Renal pelvis (tissue), 4 donors: ENCODE data around the gene SLC36A3. TPM values are rescaled to one million over a fixed set of nuclear protein-coding genes. Genes with fewer than 3 reads are reported as not detected.
"Not testable (repeated sequence)": the region's sequence is repeated elsewhere in the genome, so short reads cannot be mapped to it uniquely, and the experiment has no call there.

Experiments used
- DNase-seq: peaks from one replicate; pipeline ENCODE4 v3.0.0-alpha.2; 2013
- polyA plus RNA-seq, 3 donors: library from polyadenylated mRNA; unstranded; fragments of 120-200 nt; gene quantifications; one replicate each; pipeline ENCODE4 v1.2.1, GENCODE V29; 2013; ENCODE audit not compliant: insufficient read length in 3 of 3

The SLC36A3 gene
- polyA plus RNA-seq, 3 donors: not detected

DNA sequence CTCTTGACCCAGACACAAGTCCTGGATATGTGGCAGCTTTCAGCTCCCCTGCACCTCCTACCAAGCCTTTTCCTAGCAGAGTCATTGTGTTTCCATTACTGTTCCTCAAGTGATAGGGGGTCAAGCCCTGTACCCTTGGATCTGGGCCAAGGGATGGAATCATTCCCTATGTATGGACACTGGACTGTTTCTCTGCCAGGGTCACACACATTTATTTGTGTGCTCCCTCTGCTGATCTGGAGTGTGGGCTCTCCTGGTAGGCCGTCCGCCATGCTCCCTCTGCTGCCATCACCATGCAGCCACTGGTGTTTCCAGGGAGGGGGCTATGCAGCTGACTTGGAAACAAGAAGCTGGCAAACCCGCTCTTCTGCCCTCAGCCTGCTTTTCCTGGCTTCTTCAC lies 41.0 kb downstream of the SLC36A3 start:
- DNase-seq: no peak

DNA sequence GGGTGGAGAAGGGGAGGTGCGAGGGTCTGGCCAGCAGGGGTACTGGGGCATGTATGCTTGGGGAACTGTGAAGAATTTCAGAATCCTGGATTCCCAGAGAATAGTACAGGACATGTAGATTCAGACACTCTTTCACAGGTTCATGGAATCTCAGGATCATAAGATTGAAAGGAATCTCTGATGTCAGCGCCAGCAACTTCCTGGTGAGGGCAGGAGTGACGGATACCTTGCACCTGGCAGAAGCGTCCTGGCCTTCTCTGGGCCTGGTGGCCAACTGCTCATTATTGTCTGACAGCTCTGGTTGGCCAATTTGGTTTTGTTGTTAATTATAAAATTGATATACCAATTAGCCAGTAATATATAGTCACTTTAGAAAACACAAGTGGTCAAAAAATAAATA lies 43.6 kb downstream of the SLC36A3 start:
- no peak for DNase-seq

DNA sequence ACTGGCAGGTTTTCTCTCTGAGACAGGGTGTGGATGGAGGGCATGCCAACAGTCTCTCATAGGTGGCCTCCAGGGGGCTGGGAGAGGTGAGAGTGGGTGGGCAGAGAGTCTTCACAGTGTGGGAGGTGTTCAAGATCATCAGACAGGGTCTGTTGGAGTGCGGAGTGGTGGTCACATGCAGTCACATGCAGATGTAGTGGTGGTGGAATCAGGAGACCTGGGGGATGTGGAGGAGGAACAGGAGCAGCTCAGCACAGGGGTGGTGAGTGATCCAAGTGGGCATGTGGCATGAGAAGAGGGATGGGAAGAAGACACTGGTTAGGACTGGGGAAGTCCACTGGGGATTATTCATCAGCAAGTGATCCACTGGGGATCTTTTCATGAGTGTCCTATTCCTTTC lies 44.8 kb downstream of the SLC36A3 start:
- DNase-seq: no peak

DNA sequence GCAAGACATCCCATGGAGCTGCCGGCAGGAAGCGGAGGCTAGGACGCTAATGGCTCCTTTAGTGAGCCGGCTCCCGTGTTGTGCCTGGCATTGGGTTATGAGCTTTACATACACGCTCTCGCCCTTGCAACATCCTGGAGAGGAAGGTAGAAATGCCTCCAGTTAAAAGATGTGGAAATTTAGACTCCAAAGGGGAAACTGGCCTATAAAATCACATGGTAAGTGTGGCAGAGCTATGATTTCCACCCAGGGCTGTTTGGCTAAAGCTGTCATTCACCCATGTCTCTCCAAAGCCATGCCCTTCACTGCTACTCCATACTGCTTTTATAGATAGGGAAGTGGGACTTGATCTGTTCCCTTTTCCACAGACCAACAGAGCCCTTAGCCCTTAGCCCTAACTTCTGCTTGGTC lies 45.4 kb downstream of the SLC36A3 start:
- DNase-seq: no peak

DNA sequence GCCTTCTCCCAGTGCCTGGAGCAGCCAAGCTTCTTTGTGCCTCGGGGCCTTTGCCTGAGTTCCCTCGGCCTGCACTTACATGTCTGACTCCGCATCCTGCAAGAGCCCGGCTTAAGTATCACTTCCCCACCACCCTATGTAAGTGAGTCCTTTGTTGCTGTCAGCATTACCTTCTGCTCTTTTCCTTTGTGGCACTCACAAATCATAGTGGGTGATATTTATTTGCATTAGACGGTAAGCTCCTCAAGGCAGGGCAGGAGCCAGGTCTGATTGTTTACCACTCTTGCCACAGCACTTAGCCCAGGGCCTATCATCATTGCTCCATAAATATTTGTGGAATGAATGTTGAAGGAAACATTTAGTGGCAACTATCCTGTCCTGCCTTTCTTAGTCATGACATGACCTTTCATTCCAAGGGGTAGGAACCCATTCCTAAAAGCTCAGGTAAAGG lies 45.8 kb downstream of the SLC36A3 start:
- no peak for DNase-seq

DNA sequence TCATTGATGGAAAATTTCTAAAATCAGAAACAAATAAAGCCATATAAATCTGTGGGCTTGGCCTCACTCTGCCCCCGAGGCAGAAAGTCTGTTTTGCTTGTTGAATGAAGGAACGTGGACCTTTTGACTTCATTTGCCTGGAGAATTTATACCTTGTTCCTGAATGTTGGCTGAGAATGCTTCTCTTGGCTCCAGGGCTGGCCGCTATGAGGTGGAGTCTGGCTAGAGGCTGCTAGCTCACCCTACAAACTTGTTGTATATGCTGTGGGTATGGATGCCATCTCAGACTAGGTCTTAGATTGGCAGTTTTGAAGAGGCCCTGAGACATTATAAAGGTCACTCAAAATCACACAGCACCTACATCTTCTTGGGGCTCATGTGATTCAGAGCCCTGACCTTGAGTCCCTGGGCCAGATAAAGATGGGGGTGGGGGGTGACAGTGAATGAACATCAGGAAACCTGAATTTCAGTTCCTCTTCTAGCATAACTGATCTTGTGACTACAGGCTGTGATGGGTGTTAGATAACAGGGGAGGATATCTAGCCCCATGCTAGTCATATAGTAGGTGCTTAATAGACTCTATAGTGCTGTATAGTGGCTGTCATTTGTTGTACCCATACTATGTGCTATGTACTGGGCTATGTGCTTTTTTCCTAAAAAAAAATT lies 47.8 kb downstream of the SLC36A3 start:
- no peak for DNase-seq

DNA sequence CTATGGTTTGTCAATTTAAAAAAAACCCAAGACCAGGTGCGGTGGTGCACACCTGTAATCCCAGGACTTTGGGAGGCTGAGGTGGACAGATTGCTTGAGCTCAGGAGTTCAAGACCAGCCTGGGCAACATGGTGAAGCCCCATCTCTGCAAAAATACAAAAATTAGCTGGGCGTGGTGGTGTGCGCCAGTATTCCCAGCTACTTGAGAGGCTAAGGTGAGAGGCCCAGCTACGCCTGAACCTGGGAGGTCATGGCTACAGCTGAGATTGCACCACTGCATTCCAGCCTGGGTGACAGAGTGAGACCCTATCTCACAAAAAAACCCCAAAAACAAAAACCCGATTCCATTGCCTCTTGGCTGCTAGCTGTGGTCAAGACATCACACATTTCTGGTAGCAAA lies 48.6 kb downstream of the SLC36A3 start:
- not testable (repeated sequence) for DNase-seq

DNA sequence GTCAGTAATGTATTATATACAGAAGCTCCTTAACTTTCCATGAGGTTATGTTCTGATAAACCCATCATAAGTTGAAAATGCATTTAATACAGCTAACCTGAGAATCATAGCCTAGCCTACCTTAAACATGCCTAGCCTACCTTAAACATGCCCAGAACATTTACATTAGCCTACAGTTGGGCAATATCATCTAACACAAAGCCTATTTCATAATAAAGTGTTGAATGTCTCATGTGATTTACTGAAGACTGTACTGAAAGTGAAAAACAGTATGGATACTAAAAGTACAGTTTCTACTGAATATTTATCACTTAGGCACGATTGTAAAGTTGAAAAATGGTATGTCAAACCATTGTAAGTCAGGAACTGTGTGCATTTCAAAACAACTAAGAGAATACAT lies 49.0 kb downstream of the SLC36A3 start:
- DNase-seq: no peak

DNA sequence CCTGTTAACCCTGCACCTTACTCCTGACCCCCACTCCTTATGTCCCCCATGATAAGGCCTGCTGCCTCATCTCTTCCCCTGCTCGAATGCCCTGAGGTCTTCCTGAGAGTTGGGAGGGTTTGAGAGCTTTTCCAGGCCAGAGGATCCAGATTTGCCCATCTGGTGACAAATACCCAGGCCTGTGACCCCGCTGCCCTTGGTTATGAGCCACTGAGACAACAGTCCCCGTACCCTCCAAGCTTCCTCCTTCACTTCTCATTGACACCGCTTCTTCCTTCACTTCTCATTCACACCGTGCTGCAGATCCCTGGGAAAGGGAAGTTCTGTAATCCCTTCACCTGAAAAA lies 50.0 kb downstream of the SLC36A3 start:
- no peak for DNase-seq

DNA sequence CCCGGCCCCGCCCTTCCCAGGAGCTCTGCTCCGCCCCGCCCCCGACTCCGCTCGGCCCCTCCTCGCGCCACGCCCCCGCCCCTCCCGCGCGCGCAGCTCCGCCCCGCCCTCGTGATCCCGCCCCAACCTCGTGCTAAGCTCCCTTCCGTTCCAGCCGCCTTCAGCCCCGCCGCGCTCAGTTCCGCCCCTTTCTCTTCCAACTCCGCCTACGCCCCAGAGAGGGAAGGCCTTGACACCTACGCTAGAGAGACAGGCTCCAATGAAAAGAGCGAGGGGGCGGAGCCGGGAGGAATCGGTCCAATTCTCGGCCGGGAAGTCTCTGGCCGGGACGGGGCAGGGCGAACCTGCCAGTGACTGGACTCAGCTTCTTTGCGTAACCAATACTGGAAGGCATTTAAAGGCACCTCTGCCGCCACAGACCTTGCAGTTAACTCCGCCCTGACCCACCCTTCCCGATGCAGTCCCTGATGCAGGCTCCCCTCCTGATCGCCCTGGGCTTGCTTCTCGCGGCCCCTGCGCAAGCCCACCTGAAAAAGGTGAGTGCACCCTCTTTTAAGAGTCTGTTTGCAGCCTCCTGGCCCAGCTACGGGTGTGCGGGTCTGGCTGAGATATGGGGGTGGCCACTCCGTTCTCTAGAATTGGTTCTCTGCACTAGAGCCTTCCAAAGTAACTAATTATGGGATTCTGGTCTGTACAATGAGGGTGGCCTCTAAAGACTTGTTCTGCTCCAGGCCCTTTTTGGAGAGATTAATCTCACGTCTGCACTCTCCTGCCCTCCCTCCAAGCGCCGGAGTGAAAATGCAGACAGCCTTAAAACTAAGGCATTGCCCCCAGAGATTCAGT lies 50.6 kb downstream of the SLC36A3 start, which contains the start of gene GM2A:
TSS of gene GM2A (plus strand) at position 424 of the 843 bp plus-strand sequence. CDS start at position 456, 32 bp downstream.
- DNase-seq: peak; percentile 99

DNA sequence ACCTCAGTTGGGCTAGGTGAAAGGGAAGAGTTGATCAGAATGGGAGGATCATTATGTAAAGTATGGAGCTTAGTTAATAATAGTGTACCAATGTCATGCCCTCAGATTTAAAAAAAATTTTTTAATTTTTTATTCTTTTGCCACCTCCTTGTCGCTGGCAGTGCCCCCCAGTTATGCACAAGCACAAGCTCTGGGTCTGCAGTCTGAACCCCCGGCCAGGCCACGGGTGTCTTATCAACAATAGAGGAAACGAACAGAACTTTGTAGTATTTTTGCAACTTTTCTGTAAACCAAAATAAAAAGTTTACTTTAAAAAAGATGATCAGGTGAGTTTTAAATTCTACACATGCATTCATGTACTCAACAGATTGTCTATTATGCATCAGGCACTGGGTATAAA lies 51.9 kb downstream of the SLC36A3 start:
- DNase-seq: no peak

DNA sequence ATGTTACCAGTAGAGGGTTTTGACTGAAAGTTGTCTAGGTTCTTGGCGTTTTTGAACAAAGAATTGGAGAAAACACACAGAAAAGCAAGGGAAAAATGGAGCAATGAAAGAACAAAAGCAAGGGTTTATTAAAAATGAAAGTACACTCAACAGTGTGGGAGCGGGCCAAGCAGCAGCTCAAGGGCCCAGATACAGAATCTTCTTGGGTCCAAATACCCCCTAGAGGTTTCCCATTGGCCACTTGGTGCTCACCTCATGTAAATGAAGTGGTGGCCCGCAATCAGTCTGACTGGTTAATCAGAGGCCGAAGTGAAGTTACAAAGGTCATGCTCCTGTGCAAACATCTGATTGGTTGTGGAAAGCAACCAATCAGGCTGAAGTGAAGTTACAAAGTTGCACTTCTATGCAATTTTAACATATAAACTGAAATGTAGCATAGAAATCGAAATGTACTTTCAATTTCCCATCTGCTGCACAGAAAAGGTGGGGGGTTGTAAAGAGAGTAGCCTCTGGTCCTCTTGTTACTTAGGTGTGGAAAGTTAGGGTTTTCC lies 52.5 kb downstream of the SLC36A3 start:
- DNase-seq: no peak

DNA sequence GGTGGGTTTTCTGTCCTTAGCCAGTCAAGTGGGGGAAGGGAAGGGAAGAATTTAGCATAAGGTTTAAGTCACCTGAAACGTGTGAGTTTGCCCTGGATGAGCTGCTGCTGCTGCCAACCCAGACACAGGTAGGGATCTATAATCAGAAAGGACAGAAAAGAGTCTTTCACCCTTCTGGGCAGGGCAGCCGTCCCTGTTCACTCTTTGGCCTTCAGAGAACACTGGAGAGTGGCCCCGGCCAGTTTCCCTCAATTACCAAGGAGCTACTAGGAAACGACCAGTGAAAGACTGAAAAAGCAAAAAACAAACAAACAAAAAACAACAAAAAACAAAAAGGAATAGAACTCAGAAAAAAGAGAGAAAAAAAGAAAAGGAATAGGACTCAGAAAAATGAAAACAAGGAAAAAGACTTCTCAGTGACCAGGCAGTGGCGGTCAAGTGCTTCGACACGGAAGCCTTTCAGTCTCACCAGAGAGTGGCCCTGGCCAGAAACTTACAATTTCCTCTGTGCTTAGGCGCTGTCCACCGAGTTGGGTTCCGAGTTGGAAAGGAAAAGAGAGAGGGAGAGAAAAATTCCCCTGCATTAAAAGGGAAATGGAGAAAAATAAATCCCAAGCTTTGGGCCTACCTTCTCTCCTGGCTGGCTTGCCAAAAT lies 53.1 kb downstream of the SLC36A3 start:
- no peak for DNase-seq

DNA sequence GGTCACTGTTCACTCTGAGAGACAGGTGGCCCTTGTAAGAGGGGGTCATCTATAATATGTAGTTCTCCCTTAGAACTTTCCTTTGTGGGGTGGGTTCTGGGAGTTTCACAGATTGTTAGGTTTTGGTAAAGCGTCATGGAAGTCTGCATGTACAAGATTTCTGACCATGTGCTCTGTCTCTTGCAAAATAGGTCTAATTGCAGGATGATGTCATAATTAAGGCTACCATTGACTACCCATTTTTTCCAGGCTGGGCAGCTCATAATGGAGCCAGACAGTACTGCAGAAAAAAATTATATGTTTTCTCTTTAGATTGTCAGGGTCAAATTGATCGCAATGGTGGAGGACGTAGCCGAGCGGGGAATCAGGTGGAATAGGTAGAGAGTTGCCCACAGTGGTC lies 54.3 kb downstream of the SLC36A3 start:
- no peak for DNase-seq

DNA sequence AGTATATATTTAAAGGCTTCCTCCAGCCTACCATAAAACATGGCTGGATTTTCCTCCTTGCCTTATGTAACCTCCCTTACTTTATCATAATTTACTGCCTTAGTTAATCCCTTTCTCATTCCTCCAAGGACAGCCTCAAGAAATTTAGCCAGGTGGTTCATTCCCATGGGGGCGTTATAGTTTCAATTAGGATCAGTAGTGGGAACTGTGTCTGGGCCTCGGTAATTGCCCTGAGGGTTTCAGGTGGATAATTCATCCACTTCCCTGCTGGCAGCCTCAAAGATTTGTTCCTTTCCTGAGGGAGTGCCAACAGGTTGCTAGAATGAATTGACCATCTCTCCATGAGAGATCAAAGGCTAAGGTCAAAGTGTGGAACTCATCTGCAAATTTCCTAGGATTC lies 54.9 kb downstream of the SLC36A3 start:
- DNase-seq: no peak

DNA sequence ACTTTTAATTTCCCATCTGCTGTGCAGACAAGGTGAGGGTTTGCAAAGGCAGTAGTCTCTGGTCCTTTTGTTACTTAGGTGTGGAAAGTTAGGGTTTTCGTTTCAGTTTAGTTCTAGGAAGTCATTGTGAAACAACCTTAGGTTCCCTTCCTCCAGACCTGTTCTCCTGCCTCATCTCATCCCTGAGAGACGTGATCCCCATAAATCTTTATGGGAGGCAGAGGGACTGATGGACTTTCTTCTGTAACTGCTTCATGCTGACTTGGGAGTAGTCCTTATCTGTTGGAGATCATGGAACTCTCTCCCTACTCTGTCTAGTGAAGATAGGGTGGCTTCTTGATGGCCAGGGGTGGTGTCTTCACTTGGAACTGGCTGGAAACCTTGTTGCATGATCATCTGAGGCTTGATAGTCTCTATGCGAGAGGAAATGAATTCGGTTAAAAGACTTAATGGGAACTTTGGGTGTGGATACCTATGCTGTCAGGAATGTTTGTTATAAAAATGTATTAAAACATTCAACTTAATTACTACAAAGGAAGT lies 57.8 kb downstream of the SLC36A3 start:
- DNase-seq: no peak

DNA sequence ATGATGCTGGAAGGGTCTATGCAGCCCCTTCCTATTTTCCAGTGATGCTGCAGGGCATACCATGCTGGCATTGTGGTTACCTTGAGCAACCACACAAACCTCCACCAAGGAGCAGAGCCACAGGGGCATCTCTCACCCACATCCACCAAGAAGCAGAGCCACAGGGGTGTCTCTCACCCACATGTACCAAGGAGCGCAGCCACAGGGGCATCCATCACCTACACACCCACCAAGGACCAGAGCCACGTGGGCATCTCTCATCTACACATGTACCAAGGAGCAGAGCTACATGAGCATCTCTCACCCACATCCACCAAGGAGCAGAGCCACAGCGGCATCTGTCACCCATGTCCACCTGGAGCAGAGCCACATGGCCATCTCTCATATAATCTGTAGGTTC lies 59.4 kb downstream of the SLC36A3 start:
- DNase-seq: no peak

DNA sequence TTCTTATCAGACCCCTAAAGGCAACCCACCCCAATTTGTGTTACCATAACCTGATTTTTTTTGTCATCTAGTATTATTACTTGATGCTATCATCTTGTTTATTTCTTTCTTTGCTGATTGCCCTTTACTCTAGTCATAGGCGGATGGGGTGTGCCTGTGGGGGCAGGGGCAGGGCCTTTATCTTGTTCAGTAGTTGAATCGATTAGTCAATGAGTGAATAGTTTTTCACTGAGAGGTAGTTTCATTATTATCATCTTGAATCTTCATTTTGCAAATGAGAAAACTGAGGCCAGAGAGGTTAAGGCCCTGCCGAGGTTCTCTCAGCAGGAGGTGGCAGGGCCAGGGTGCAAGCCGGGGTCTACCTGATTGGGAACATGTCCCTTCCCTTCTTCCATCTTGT lies 60.0 kb downstream of the SLC36A3 start:
- DNase-seq: no peak

DNA sequence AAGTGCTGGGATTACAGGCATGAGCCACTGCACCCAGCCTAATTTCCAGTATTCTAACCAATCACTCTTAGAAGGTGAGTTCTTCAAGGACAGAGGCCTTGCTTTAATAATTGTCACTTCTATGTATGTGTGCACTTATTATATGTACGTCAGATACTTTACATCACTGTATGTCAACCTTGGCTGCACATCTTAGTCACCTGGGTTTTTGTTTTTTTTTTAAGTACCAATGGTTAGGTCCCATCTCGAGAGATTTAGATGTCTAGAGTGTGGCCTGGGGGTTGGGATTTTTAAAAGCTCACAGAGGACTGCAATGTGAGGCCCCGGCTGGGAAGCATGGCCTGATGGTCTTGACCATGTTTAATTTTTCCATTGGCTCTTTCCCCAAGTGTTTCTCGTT lies 60.4 kb downstream of the SLC36A3 start:
- DNase-seq: no peak

DNA sequence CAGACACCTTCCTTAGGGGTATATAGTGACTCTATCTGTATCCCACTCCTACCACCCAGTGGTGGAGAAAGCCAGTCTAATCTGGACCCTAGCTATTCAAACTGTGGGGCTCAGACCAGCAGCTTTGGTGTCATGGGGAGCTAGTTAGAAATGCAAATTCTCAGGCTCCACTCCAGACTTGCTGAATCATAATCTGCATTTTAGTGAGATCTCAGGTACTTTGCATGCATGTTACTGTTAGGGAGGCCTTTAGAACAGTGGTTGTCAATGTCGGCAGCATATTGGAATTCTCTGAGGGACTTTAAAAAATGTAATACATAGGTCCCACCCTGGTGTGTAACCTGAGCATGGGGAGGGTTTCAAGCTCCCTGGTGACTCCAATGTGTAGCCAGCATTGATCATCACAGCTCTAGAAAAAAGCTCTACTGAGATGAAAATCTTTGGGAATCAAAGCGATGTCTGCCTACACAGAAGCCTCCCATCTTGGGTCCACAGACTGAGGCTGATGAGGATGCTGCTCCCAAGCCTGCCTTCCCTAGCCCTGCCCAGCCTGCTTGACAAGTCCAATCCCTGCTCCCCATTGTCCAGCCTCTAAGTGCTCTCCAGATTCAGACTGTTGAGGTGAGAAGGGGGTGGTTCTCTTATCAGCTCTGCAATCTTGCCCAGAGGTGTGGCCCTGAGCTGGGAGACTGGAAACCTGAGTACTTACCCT lies 62.5 kb downstream of the SLC36A3 start:
- DNase-seq: no peak

DNA sequence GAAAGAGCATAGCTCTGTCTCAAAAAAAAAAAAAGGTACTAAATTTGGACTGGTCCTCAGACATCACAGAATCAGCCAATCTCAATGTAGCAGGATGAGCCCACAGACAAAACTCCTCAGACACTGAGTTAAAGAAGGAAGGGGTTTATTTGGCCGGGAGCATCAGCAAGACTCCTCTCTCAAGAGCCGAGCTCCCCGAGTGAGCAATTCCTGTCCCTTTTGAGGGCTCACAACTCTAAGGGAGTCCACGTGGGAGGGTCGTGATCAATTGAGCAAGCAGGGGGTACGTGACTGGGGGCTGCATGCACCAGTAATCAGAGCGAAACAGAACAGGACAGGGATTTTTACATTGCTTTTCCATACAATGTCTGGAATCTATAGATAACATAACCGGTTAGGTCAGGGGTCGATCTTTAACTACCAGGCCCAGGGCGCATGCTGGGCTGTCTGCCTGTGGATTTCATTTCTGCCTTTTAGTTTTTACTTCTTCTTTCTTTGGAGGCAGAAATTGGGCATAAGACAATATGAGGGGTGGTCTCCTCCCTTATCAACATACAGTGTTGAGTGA lies 63.2 kb downstream of the SLC36A3 start:
- DNase-seq: not testable (repeated sequence)
